Activated B cell treated with CpG ODN at 0.5 μM for 24 hours (primary cell): ENCODE data around the gene ZMAT3. TPM values are rescaled to one million over a fixed set of nuclear protein-coding genes. Genes with fewer than 3 reads are reported as not detected.
A peak's percentile ranks its signal among the peaks of the same experiment; 100 is the strongest.

ENCODE experiments used
- ATAC-seq: fragments of 200-7000 bp; cut with Tn5 transposase; one replicate; pipeline ENCODE4 v1.10.0; 2021; ENCODE audit warnings: low read depth, mild to moderate bottlenecking, moderate library complexity
- CTCF ChIA-PET: fragments of 350-600 bp; sonication (Branson Sonifier 250); formaldehyde crosslinking; loops from one replicate; lab custom pipeline; 2021; ENCODE audit warnings: antibody characterized with exemption; lab: Charles Lee
- POLR2A ChIA-PET: fragments of 350-600 bp; sonication (Branson Sonifier 250); formaldehyde crosslinking; loops from one replicate; lab custom pipeline; 2021; ENCODE audit warnings: antibody characterized with exemption; lab: Charles Lee
- DNase-seq: peaks from one replicate; pipeline ENCODE4 v3.0.0; 2022
- H3K27ac Mint-ChIP-seq: one replicate; pipeline ENCODE4 v1.8.0; 2020; ENCODE audit warnings: mixed read lengths
- H3K27me3 Mint-ChIP-seq: one replicate; pipeline ENCODE4 v1.8.0; 2021; ENCODE audit warnings: mixed read lengths
- H3K36me3 Mint-ChIP-seq: one replicate; pipeline ENCODE4 v1.8.0; 2021; ENCODE audit warnings: low read depth, mixed read lengths
- H3K4me1 Mint-ChIP-seq: one replicate; pipeline ENCODE4 v1.8.0; 2021; ENCODE audit warnings: mixed read lengths
- H3K4me3 Mint-ChIP-seq: one replicate; pipeline ENCODE4 v1.8.0; 2020; ENCODE audit warnings: mild to moderate bottlenecking, mixed read lengths
- H3K9me3 Mint-ChIP-seq: one replicate; pipeline ENCODE4 v1.8.0; 2020; ENCODE audit warnings: mixed read lengths
- intact Hi-C: fragments of 100-400 bp; cut with micrococcal nuclease; formaldehyde crosslinking; loops from one replicate; pipeline ENCODE4 v1.15.1; 2024
- total RNA-seq: library from RNA; stranded (reverse); gene quantifications from 2 replicates; pipeline ENCODE4 v1.2.3, GENCODE V29; 2022
- TF ChIP-seq, protein P1 (sequence below): fragments of 200-600 bp; IDR thresholded peaks from one replicate; pipeline ENCODE4 v1.8.0; 2022; ENCODE audit warnings: antibody characterized with exemption, mild to moderate bottlenecking

The ZMAT3 gene
- total RNA-seq, 1 donor from 2014 or later = 32.0 TPM

DNA sequence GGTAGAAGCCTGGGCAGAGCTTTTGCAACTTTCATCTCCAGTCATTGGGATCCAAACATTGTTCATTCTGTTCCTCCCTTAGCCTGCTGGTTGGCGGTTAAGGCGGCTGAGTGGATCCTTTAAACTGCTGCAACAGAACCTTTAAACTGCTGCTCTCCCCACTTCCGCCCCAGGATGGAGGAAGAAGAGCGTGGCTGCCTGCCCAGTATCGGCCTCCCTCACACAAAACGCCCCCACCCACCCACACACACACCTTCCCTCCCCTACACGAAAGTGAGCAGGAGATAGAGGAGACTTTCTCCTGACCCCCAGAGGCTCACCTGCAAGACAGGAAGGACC, 460 bp upstream of the ZMAT3 start:
- ChIA-PET POLR2A (interaction anchor here (0.6 to 3.5 kb wide), 11 partner anchors 13 to 491 kb away, joined by 3 to 58 read pairs (median 5); partner anchors contain the start of genes ACTL6A and PIK3CA), CTCF (interaction anchor here (1.6 to 4.9 kb wide), 3 partner anchors 25 to 249 kb away, joined by 10 to 18 read pairs (median 11); no protein-coding TSS in a partner anchor)

DNA sequence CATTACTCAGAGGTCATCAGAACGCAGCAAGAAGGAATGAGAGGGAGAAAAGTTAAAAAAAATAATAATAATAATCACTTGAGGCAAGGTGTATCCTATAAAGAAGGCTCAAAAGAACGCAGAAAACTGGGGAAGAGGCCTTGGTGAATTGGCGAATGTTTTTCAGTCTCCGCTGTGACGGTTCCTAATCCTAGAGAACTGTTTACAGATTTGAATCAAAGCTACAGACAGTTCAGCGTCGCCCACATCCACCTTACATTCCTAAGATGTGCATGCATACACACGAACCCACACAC, 634 bp downstream of the ZMAT3 start:
- no peak for ATAC-seq
- Mint-ChIP-seq H3K9me3 (no peaks in the 10 kb centered on the region), H3K27me3 (no peaks in the 10 kb centered on the region), H3K36me3 (peaks cover 21% of the 10 kb centered on the region), H3K4me3 (peak overlapping the region; percentile 96), H3K27ac (peak overlapping the region; percentile 88), H3K4me1 (peaks cover 60% of the 10 kb centered on the region)
- no peak for DNase-seq
- POLR2A ChIA-PET = interaction anchor here (0.6 to 3.5 kb wide), 11 partner anchors 13 to 1637 kb away, joined by 3 to 58 read pairs (median 5); partner anchors contain the start of genes ACTL6A and PIK3CA
- TF ChIP-seq, protein P1, sequence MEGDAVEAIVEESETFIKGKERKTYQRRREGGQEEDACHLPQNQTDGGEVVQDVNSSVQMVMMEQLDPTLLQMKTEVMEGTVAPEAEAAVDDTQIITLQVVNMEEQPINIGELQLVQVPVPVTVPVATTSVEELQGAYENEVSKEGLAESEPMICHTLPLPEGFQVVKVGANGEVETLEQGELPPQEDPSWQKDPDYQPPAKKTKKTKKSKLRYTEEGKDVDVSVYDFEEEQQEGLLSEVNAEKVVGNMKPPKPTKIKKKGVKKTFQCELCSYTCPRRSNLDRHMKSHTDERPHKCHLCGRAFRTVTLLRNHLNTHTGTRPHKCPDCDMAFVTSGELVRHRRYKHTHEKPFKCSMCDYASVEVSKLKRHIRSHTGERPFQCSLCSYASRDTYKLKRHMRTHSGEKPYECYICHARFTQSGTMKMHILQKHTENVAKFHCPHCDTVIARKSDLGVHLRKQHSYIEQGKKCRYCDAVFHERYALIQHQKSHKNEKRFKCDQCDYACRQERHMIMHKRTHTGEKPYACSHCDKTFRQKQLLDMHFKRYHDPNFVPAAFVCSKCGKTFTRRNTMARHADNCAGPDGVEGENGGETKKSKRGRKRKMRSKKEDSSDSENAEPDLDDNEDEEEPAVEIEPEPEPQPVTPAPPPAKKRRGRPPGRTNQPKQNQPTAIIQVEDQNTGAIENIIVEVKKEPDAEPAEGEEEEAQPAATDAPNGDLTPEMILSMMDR = no peak
- intact Hi-C loops = loop anchor here (1.0 to 10.0 kb wide), 8 partner anchors 25 to 636 kb away; partner anchors contain the start of genes ACTL6A, MFN1, USP13 and ZNF639
- CTCF ChIA-PET = interaction anchor here (1.5 to 4.9 kb wide), 7 partner anchors 24 to 250 kb away, joined by 3 to 18 read pairs (median 10); no protein-coding TSS in a partner anchor

More for the DNA sequence above, 460 bp upstream of the ZMAT3 start:
- TF ChIP-seq, protein P1 = no peak
- Mint-ChIP-seq H3K27me3 (no peaks in the 10 kb centered on the region), H3K27ac (peak overlapping the region; percentile 91), H3K4me3 (peak overlapping the region; percentile 96), H3K4me1 (peaks cover 60% of the 10 kb centered on the region), H3K36me3 (peaks cover 11% of the 10 kb centered on the region), H3K9me3 (no peaks in the 10 kb centered on the region)
- ATAC-seq = peak; percentile 51
- intact Hi-C loops = loop anchor here (1.0 to 10.0 kb wide), 4 partner anchors 57 to 637 kb away; partner anchors contain the start of gene USP13
- DNase-seq = peak; percentile 32

DNA sequence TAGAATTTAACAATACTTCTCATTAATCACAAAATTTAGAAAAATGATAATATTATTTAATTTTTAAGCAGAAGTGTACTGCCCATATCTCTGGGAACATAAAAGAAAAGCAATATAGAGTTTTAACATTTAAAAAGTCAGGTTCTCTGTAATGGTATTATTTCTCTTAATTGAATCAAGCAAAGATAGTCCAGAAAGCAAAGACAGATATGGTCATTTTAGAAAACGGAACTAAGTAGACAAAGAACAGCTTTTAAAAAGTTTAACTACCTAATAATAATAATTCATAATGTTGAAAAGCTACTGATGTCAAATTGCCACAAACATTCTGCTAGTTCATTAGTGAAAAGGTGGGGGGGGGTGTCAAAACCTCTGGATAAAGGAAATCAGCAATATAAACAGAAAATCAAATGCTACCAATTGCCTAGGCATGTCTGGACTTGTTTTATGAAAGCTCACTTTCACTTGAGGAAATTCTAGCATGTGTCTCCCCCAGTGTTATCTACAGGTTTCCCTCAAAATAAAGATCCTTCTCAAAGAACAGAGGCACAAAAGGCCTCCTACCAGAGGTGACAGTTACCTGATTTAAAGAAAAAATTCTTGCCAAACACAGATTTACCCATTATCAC, 1.7 kb downstream of the ZMAT3 start:
- peak overlapping the region; percentile 11 for H3K4me3 Mint-ChIP-seq
- no peaks in the 10 kb centered on the region for H3K27me3 Mint-ChIP-seq
- peaks cover 54% of the 10 kb centered on the region for H3K4me1 Mint-ChIP-seq
- no peaks in the 10 kb centered on the region for H3K9me3 Mint-ChIP-seq
- TF ChIP-seq, protein P1 = no peak
- no peak overlapping the region for H3K27ac Mint-ChIP-seq
- DNase-seq (no peak), ATAC-seq (no peak)
- ChIA-PET CTCF (interaction anchor here (1.5 to 4.9 kb wide), 7 partner anchors 23 to 251 kb away, joined by 3 to 18 read pairs (median 8); no protein-coding TSS in a partner anchor), POLR2A (interaction anchor here (2.2 to 3.5 kb wide), 3 partner anchors 23 to 78 kb away, joined by 5 to 58 read pairs (median 27); partner anchors contain the start of gene PIK3CA)
- H3K36me3 Mint-ChIP-seq = peaks cover 23% of the 10 kb centered on the region
- intact Hi-C loops = loop anchor here (1.0 to 10.0 kb wide), 5 partner anchors 246 to 635 kb away; partner anchors contain the start of genes ACTL6A and USP13

DNA sequence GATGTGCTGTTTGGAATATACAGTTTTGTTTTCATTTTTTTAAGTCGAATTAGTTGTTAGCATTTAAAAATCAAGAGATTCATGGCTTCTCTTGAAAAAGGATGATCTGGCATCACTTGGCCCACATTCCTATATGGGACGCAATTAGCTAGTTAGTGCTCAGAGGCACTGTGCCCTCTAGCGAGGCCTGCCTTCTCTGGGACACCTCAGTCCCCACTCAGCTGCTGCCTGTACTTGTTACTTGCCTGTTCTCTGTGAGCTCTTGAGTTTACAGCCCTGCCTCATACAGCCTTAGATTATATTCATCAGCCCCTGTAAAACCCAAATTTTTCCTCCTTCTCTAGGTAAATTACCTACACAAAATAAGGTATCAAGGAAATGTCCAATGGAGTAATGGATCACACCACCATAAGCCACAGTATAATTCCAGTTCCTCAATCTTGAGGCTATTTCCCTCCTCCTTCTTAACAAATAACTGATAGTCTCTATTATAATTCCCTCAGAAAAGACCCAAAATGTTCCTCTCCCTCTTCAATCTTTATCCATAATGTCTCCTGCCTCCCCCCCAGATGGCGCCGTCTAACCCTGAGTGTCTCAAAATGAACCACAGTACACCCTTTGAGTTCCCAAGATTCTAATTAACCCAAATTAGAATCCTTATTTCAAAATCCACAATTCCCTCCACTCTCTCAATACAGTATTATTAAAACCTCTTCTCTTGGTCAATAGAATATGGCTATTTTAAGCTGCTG, 2.7 kb downstream of the ZMAT3 start:
- no peak for DNase-seq

More for the DNA sequence above, 2.7 kb downstream of the ZMAT3 start:
- ChIA-PET POLR2A (interaction anchor here (3.5 kb wide), 1 partner anchor 79 kb away, joined by 58 read pairs; the partner anchor contains the start of gene PIK3CA), CTCF (interaction anchor here (0.6 to 4.9 kb wide), 8 partner anchors 22 to 252 kb away, joined by 3 to 18 read pairs (median 4); no protein-coding TSS in a partner anchor)
- intact Hi-C loops = loop anchor here (1.0 kb wide), 1 partner anchor 247 kb away; no protein-coding TSS in a partner anchor
- H3K36me3 Mint-ChIP-seq = peaks cover 26% of the 10 kb centered on the region
- H3K4me1 Mint-ChIP-seq = peaks cover 45% of the 10 kb centered on the region
- H3K4me3 Mint-ChIP-seq = peak overlapping the region; percentile 2
- H3K27ac Mint-ChIP-seq = no peak overlapping the region
- no peak for ATAC-seq
- TF ChIP-seq, protein P1 = no peak
- H3K9me3 Mint-ChIP-seq = no peaks in the 10 kb centered on the region
- no peaks in the 10 kb centered on the region for H3K27me3 Mint-ChIP-seq
